HCT116 (cell line): ENCODE results near the gene RYR2.

Source experiments
- ATF3 ChIP-seq: IDR thresholded peaks from 2 replicates; pipeline ENCODE4 v1.6.1; 2012
- CEBPB ChIP-seq: IDR thresholded peaks from 2 replicates; pipeline ENCODE4 v1.6.1; 2012; ENCODE audit warnings: low read depth
- CTCF ChIP-seq, 3 experiments: fragments of 200-600 bp in 1 of 3; sonication (generic) in 1 of 3; IDR thresholded peaks in 2 of 3; conservative IDR thresholded peaks in 1 of 3; 2 replicates each; pipeline ENCODE4 v1.5.1; 2012 to 2017; ENCODE audit warnings: low read depth in 2 of 3, low read length in 2 of 3, antibody characterized with exemption in 1 of 3, borderline replicate concordance in 1 of 3, control low read depth in 1 of 3, mild to moderate bottlenecking in 1 of 3, mixed read lengths in 1 of 3, mixed run types in 1 of 3, moderate library complexity in 1 of 3; ENCODE audit not compliant: insufficient read depth in 1 of 3
- EZH2 ChIP-seq: fragments of 200-600 bp; sonication (generic); IDR thresholded peaks from 2 replicates; pipeline ENCODE4 v1.6.1; 2017; ENCODE audit warnings: antibody characterized with exemption, mixed run types
- EZH2phosphoT487 ChIP-seq: fragments of 200-600 bp; IDR thresholded peaks from 2 replicates; pipeline ENCODE4 v1.6.1; 2018; ENCODE audit warnings: antibody characterized with exemption, borderline replicate concordance
- JUND ChIP-seq: IDR thresholded peaks from 2 replicates; pipeline ENCODE4 v1.6.1; 2012
- POLR2A ChIP-seq: IDR thresholded peaks from 2 replicates; pipeline ENCODE4 v1.7.0; 2011; ENCODE audit warnings: borderline replicate concordance; ENCODE audit not compliant: insufficient read depth, insufficient read length; ENCODE audit errors: extremely low read depth
- POLR2AphosphoS5 ChIP-seq: IDR thresholded peaks from 2 replicates; pipeline ENCODE4 v1.6.1; 2011; ENCODE audit warnings: mild to moderate bottlenecking, low read depth, low read length, moderate library complexity
- RAD21 ChIP-seq: IDR thresholded peaks from 2 replicates; pipeline ENCODE4 v1.6.1; 2012; ENCODE audit warnings: low read depth, mild to moderate bottlenecking
- SP1 ChIP-seq: IDR thresholded peaks from 2 replicates; pipeline ENCODE4 v1.6.1; 2012; ENCODE audit warnings: low read depth
- YY1 ChIP-seq: IDR thresholded peaks from 2 replicates; pipeline ENCODE4 v1.6.1; 2011; ENCODE audit warnings: low read length, low read depth, moderate library complexity, mild to moderate bottlenecking; ENCODE audit not compliant: insufficient replicate concordance; ENCODE audit errors: extremely low read depth
- ZFX ChIP-seq: fragments of 450-650 bp; IDR thresholded peaks from 2 replicates; pipeline ENCODE4 v1.6.1; 2017
- TF ChIP-seq, protein P1 (sequence below): IDR thresholded peaks from 2 replicates; pipeline ENCODE4 v1.6.1; 2012

- no peak for TF ChIP-seq POLR2AphosphoS5
- no peak for TF ChIP-seq RAD21
- TF ChIP-seq SP1: no peak
- TF ChIP-seq JUND: no peak
- TF ChIP-seq CTCF (IDR thresholded peaks at IDR 0.05 in 2 of 3, conservative IDR thresholded peaks at IDR 0.05 in 1 of 3; ENCODE audit: borderline replicate concordance in 1 of 3, insufficient read depth in 1 of 3, low read depth in 2 of 3, low read length in 2 of 3): no peak
- no peak for TF ChIP-seq ZFX
- no peak for TF ChIP-seq EZH2phosphoT487
- TF ChIP-seq POLR2A: no peak
- TF ChIP-seq EZH2: no peak
- no peak for TF ChIP-seq CEBPB
- TF ChIP-seq, protein P1, sequence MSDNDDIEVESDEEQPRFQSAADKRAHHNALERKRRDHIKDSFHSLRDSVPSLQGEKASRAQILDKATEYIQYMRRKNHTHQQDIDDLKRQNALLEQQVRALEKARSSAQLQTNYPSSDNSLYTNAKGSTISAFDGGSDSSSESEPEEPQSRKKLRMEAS: no peak
- no peak for TF ChIP-seq ATF3
- TF ChIP-seq YY1: no peak
Observed at GRCh38 chr1:237300642-237301041, 258.7 kb downstream of the RYR2 start.
